Activated CD8-positive, alpha-beta T cell treated with anti-CD3 and anti-CD28 coated beads, Interleukin-2, amount 10 ng/mL, durations not matched to agents 7 days and 5 days (primary cell): ENCODE measurements around the gene TPM4. TPM values are rescaled to one million over a fixed set of nuclear protein-coding genes. Genes with fewer than 3 reads are reported as not detected.

ENCODE experiments used
- ATAC-seq: fragments of 150-1000 bp; cut with Tn5 transposase; one replicate; pipeline ENCODE4 v1.10.0; 2021; ENCODE audit warnings: moderate library complexity
- CTCF ChIA-PET: fragments of 350-600 bp; sonication (Branson Sonifier 250); formaldehyde crosslinking; loops from one replicate; lab custom pipeline; 2021; ENCODE audit warnings: antibody characterized with exemption; lab: Charles Lee
- POLR2A ChIA-PET: fragments of 350-600 bp; sonication (Branson Sonifier 250); formaldehyde crosslinking; loops from one replicate; lab custom pipeline; 2021; ENCODE audit warnings: antibody characterized with exemption; lab: Charles Lee
- DNase-seq: peaks from one replicate; pipeline ENCODE4 v3.0.0-alpha.2; 2020
- H3K27ac Mint-ChIP-seq: one replicate; pipeline ENCODE4 v1.8.0; 2021; ENCODE audit warnings: mild to moderate bottlenecking, mixed read lengths
- H3K27me3 Mint-ChIP-seq: one replicate; pipeline ENCODE4 v1.8.0; 2021; ENCODE audit warnings: low read depth, mixed read lengths
- H3K36me3 Mint-ChIP-seq: one replicate; pipeline ENCODE4 v1.8.0; 2021; ENCODE audit warnings: low read depth, mixed read lengths
- H3K4me1 Mint-ChIP-seq: one replicate; pipeline ENCODE4 v1.8.0; 2021; ENCODE audit warnings: low read depth, mixed read lengths
- H3K4me3 Mint-ChIP-seq: one replicate; pipeline ENCODE4 v1.8.0; 2021; ENCODE audit warnings: mild to moderate bottlenecking, mixed read lengths
- H3K9me3 Mint-ChIP-seq: one replicate; pipeline ENCODE4 v1.8.0; 2022; ENCODE audit warnings: mixed read lengths; ENCODE audit not compliant: insufficient read depth
- total RNA-seq, 2 experiments: library from RNA; stranded (reverse); gene quantifications; one replicate each; pipeline ENCODE4 v1.2.3, GENCODE V29; 2021

The TPM4 gene
- total RNA-seq, 2 experiments from 2014 or later = 424 to 436 TPM

DNA sequence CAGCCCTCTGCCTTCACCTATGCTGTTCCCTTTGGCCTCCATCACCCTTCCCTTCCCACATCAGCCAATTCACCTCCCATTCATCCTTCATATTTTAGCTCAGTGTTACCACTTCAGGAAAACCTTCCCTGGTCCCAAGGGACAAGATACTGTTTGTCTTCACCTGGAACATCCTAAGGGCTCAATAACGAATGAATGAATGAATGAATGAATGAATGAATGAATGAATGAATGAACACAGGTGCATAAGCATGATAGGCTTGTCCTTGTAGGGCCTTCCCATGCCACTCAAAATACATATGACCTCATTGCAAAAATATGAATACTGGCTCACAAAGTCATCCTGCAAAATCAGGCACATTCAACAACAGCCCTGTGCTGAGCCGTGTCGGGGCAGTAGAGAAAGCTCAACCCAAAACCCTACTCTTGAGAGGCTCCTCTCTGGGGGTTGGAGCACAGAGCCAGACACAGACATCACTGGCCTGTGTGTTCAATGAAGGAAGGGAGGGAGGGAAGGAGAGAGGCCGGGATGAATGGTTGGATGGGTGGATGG, 33.7 kb upstream of the TPM4 start:
- Mint-ChIP-seq H3K27ac (no peak overlapping the region), H3K4me1 (peaks cover 17% of the 10 kb centered on the region), H3K36me3 (no peaks in the 10 kb centered on the region), H3K9me3 (no peaks in the 10 kb centered on the region), H3K27me3 (peaks cover 14% of the 10 kb centered on the region), H3K4me3 (no peak overlapping the region)
- no peak for ATAC-seq
- no peak for DNase-seq
- ChIA-PET CTCF (interaction anchor here (1.0 to 4.0 kb wide), 21 partner anchors 9 to 413 kb away, joined by 3 to 49 read pairs (median 9); partner anchors contain the start of genes FAM32A, RAB8A and TPM4), POLR2A (interaction anchor here (1.1 to 1.8 kb wide), 2 partner anchors 101 to 143 kb away, joined by 4 to 6 read pairs; partner anchors contain the start of genes FAM32A and HSH2D)

- Mint-ChIP-seq H3K9me3 (no peaks in the 10 kb centered on the region), H3K27me3 (peaks cover 14% of the 10 kb centered on the region), H3K36me3 (no peaks in the 10 kb centered on the region), H3K4me1 (peaks cover 17% of the 10 kb centered on the region), H3K27ac (no peak overlapping the region), H3K4me3 (no peak overlapping the region)
- DNase-seq (no peak), ATAC-seq (no peak)
- ChIA-PET POLR2A (no interaction called here), CTCF (interaction anchor here (2.5 to 4.0 kb wide), 2 partner anchors 18 to 102 kb away, joined by 5 to 44 read pairs; no protein-coding TSS in a partner anchor)
These were observed 33.0 kb upstream of the TPM4 start for GRCh38 chr19:16043156-16043757.

DNA sequence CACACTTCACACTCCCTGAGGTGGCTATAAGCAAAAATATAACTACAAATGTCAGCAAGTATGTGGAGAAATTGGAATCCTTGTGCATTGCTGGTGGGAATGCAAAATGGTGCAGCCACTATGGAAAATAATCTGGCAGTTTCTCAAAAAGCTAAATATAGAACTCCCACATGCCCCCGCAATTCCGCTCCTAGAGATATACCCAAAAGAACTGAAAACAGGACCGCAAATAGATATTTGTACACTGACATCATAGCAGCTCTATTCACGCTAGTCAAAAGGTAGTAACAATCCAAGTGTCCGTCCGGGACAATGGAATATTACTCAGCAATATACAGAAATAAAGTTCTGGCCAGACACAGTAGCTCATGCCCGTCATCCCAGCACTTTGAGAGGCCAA, 31.5 kb upstream of the TPM4 start:
- DNase-seq = no peak
- POLR2A ChIA-PET = no interaction called here

DNA sequence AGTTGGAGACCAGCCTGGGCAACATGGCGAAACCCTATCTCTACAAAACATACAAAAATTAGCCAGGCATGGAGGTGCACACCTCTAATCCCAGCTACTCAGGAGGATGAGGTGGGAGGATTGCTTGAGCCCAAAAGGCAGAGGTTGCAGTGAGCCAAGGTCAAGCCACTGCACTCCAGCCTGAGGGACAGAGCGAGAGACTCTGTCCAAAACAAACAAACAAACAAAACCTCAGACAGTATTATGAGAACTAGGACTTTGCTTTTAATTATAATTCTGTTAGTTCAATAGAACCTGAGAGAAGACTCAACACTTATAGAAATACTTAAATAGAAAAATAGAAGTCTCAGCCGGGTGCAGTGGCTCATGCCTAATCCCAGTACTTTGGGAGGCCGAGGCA, 31.1 kb upstream of the TPM4 start:
- Mint-ChIP-seq H3K9me3 (no peaks in the 10 kb centered on the region), H3K27ac (no peak overlapping the region), H3K4me3 (no peak overlapping the region), H3K4me1 (peaks cover 17% of the 10 kb centered on the region), H3K27me3 (peaks cover 15% of the 10 kb centered on the region), H3K36me3 (no peaks in the 10 kb centered on the region)
- POLR2A ChIA-PET = no interaction called here
- DNase-seq = no peak
- ATAC-seq = no peak
- CTCF ChIA-PET = no interaction called here

More for the DNA sequence above, 31.5 kb upstream of the TPM4 start:
- Mint-ChIP-seq H3K9me3 (no peaks in the 10 kb centered on the region), H3K36me3 (no peaks in the 10 kb centered on the region), H3K27me3 (peaks cover 17% of the 10 kb centered on the region), H3K4me1 (peaks cover 17% of the 10 kb centered on the region), H3K4me3 (no peak overlapping the region), H3K27ac (no peak overlapping the region)
- ATAC-seq = no peak
- CTCF ChIA-PET = no interaction called here

DNA sequence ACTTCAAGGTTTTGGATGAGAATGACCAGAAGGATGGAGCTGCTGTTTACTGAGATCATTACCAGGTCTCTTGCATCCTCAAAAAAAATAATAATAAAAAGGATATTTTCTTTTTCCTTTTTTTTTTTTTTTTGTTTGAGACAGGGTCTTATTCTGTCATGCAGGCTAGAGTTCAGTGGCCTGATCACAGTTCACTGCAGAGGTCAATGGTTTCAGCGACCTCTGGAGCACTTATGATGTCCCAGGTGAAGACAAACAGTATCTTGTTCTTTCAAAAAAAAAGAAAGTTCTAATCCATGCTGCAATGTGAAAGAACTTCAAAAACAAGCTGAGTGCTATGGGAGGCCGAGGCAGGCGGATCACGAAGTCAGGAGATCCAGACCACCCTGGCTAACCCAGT, 30.4 kb upstream of the TPM4 start:
- no peaks in the 10 kb centered on the region for H3K36me3 Mint-ChIP-seq
- H3K4me3 Mint-ChIP-seq = no peak overlapping the region
- H3K27ac Mint-ChIP-seq = no peak overlapping the region
- peaks cover 14% of the 10 kb centered on the region for H3K27me3 Mint-ChIP-seq
- H3K9me3 Mint-ChIP-seq = no peaks in the 10 kb centered on the region
- no peak for DNase-seq
- peaks cover 14% of the 10 kb centered on the region for H3K4me1 Mint-ChIP-seq
- ATAC-seq = no peak
- POLR2A ChIA-PET = no interaction called here
- CTCF ChIA-PET = no interaction called here

GRCh38 chr19:16048583-16048982, 27.7 kb upstream of the TPM4 start:
- ChIA-PET CTCF (interaction anchor here (1.3 kb wide), 1 partner anchor 137 kb away, joined by 5 read pairs; the partner anchor contains the start of gene FAM32A), POLR2A (no interaction called here)
- DNase-seq = no peak
- H3K27ac Mint-ChIP-seq = no peak overlapping the region
- H3K27me3 Mint-ChIP-seq = peaks cover 4% of the 10 kb centered on the region
- ATAC-seq = no peak
- H3K9me3 Mint-ChIP-seq = no peaks in the 10 kb centered on the region
- no peaks in the 10 kb centered on the region for H3K36me3 Mint-ChIP-seq
- no peak overlapping the region for H3K4me3 Mint-ChIP-seq
- H3K4me1 Mint-ChIP-seq = peaks cover 17% of the 10 kb centered on the region

GRCh38 chr19:16051254-16052025, 24.9 kb upstream of the TPM4 start:
- POLR2A ChIA-PET = interaction anchor here (0.9 kb wide), 1 partner anchor 10 kb away, joined by 3 read pairs; no protein-coding TSS in a partner anchor
- peak; percentile 100 for ATAC-seq
- no peak overlapping the region for H3K27ac Mint-ChIP-seq
- H3K9me3 Mint-ChIP-seq = peaks cover 5% of the 10 kb centered on the region
- no peak overlapping the region for H3K4me3 Mint-ChIP-seq
- peaks cover 17% of the 10 kb centered on the region for H3K4me1 Mint-ChIP-seq
- peak; percentile 71 for DNase-seq
- CTCF ChIA-PET = interaction anchor here (0.8 to 3.7 kb wide), 8 partner anchors 10 to 422 kb away, joined by 3 to 27 read pairs (median 4); partner anchors contain the start of gene TPM4
- H3K27me3 Mint-ChIP-seq = peaks cover 11% of the 10 kb centered on the region
- H3K36me3 Mint-ChIP-seq = peaks cover 2% of the 10 kb centered on the region

DNA sequence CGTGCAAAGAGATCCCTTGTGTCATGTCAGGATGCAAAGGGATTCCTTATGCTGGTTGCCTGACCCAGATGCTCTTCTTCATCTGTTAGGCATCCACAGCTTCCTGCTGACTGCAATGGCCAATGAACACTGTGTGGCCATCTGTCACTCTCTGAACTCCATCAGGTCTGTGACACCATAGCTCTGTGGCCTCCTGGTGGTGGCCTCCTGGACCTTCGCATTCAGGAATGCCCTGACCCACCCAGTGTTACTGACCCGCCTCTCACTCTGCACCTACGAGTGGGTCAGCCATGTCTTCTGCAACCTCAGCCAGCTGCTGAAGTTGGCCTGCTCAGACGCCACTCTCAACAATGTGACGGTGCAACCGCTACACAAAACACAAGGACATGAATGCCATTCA, 23.9 kb upstream of the TPM4 start:
- H3K4me1 Mint-ChIP-seq = peaks cover 17% of the 10 kb centered on the region
- H3K27ac Mint-ChIP-seq = no peak overlapping the region
- no peak for ATAC-seq
- H3K27me3 Mint-ChIP-seq = peaks cover 11% of the 10 kb centered on the region
- peaks cover 10% of the 10 kb centered on the region for H3K9me3 Mint-ChIP-seq
- peaks cover 2% of the 10 kb centered on the region for H3K36me3 Mint-ChIP-seq
- no peak overlapping the region for H3K4me3 Mint-ChIP-seq
- no peak for DNase-seq
- ChIA-PET POLR2A (interaction anchor here (0.9 kb wide), 1 partner anchor 9 kb away, joined by 3 read pairs; no protein-coding TSS in a partner anchor), CTCF (interaction anchor here (1.2 to 3.7 kb wide), 3 partner anchors 10 to 422 kb away, joined by 5 to 27 read pairs (median 12); no protein-coding TSS in a partner anchor)

GRCh38 chr19:16057062-16057461, 19.2 kb upstream of the TPM4 start:
- no peak for DNase-seq
- H3K36me3 Mint-ChIP-seq = peaks cover 2% of the 10 kb centered on the region
- ChIA-PET CTCF (interaction anchor here (1.1 to 2.1 kb wide), 3 partner anchors 16 to 128 kb away, joined by 3 to 15 read pairs (median 4); partner anchors contain the start of gene FAM32A), POLR2A (no interaction called here)
- H3K9me3 Mint-ChIP-seq = peaks cover 10% of the 10 kb centered on the region
- H3K27me3 Mint-ChIP-seq = peaks cover 20% of the 10 kb centered on the region
- ATAC-seq = no peak
- H3K4me1 Mint-ChIP-seq = peaks cover 9% of the 10 kb centered on the region
- no peak overlapping the region for H3K27ac Mint-ChIP-seq
- no peak overlapping the region for H3K4me3 Mint-ChIP-seq

GRCh38 chr19:16060294-16060693, 16.0 kb upstream of the TPM4 start:
- no peak for DNase-seq
- Mint-ChIP-seq H3K4me3 (no peak overlapping the region), H3K4me1 (peaks cover 26% of the 10 kb centered on the region), H3K36me3 (peaks cover 2% of the 10 kb centered on the region), H3K27ac (no peak overlapping the region), H3K9me3 (peaks cover 5% of the 10 kb centered on the region), H3K27me3 (peaks cover 16% of the 10 kb centered on the region)
- POLR2A ChIA-PET = no interaction called here
- ATAC-seq = no peak
- CTCF ChIA-PET = interaction anchor here (0.9 to 7.8 kb wide), 6 partner anchors 14 to 429 kb away, joined by 3 to 92 read pairs (median 20); partner anchors contain the start of gene TPM4

DNA sequence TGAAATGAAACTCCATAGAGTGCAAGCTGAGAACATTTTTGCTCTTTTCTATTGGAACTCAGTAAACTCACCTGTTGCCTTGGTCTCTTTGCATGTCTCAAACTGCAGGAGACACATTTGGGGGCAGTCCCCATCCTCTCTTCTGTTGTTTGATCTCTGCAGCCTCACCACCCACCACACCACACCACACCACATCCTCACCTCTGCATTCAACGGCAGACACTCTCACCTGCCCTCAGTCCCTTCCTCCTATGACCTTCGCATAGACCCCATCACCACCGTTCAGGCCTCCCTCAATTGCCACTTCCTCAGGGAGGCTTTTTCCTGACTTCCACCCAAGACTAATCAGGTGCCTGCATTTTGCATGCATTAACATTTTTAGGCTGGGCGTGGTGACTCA, 14.4 kb upstream of the TPM4 start:
- Mint-ChIP-seq H3K4me3 (peak overlapping the region; percentile 13), H3K9me3 (peaks cover 2% of the 10 kb centered on the region), H3K27me3 (peaks cover 12% of the 10 kb centered on the region), H3K27ac (peak overlapping the region; percentile 60), H3K36me3 (no peaks in the 10 kb centered on the region), H3K4me1 (peaks cover 33% of the 10 kb centered on the region)
- ATAC-seq (peak; percentile 86), DNase-seq (peak; percentile 89)
- CTCF ChIA-PET = interaction anchor here (0.9 to 7.8 kb wide), 16 partner anchors 9 to 432 kb away, joined by 3 to 92 read pairs (median 8); partner anchors contain the start of genes FAM32A, RAB8A and TPM4
- POLR2A ChIA-PET = interaction anchor here (1.2 to 3.1 kb wide), 3 partner anchors 10 to 24 kb away, joined by 3 to 8 read pairs (median 4); no protein-coding TSS in a partner anchor
